Activated naive CD8-positive, alpha-beta T cell treated with anti-CD3 and anti-CD28 coated beads, Interleukin-2, amount 50 U/mL, for 16 hours (primary cell): ENCODE data around the gene YPEL2.
"Not testable (repeated sequence)": the region's sequence is repeated elsewhere in the genome, so short reads cannot be mapped to it uniquely, and the experiment has no call there.

ENCODE experiments used
- DNase-seq: peaks from one replicate; pipeline ENCODE4 v3.0.0-alpha.2; 2020; ENCODE audit warnings: low read depth, low spot score

The YPEL2 gene

GRCh38 chr17:59406808-59407381 lies 75.4 kb downstream of the YPEL2 start:
- no peak for DNase-seq

GRCh38 chr17:59409336-59410048 lies 78.0 kb downstream of the YPEL2 start:
- DNase-seq, result no peak

DNA sequence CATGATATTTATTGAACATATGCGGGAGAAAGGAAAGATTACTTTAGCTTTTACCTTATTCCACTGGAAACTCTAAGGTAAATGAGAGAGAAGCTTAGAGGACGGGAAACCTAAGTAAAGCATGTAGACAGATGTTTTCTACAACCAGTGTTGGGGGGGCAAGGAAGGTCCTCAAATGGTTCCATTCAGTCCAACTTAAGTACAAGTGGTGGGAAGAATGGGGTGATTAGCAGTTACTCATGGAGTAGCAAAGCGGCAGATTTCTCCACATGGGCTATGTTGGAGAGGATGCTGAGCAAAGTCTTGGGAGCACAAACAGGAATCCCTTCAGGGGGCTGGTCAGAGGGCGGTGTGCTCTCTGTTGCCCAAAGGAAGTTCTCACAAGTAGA lies 78.6 kb downstream of the YPEL2 start:
- DNase-seq, result no peak

DNA sequence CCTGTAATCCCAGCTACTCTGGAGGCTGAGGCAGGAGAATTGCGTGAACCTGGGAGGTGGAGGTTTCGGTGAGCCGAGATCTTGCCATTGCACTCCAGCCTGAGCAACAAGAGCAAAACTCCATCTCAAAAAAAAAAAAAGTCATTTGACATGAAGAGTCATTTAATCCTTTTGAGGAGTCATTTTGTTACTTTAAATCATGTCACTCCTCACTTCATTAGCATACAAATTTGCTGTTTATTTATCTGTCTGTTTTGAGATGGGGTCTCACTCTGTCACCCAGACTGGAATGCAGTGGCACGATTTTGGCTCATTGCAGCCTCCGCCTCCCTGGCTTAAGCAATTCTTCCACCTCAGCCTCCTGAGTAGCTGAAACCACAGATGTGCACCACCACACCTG lies 81.0 kb downstream of the YPEL2 start:
- DNase-seq, result not testable (repeated sequence)

DNA sequence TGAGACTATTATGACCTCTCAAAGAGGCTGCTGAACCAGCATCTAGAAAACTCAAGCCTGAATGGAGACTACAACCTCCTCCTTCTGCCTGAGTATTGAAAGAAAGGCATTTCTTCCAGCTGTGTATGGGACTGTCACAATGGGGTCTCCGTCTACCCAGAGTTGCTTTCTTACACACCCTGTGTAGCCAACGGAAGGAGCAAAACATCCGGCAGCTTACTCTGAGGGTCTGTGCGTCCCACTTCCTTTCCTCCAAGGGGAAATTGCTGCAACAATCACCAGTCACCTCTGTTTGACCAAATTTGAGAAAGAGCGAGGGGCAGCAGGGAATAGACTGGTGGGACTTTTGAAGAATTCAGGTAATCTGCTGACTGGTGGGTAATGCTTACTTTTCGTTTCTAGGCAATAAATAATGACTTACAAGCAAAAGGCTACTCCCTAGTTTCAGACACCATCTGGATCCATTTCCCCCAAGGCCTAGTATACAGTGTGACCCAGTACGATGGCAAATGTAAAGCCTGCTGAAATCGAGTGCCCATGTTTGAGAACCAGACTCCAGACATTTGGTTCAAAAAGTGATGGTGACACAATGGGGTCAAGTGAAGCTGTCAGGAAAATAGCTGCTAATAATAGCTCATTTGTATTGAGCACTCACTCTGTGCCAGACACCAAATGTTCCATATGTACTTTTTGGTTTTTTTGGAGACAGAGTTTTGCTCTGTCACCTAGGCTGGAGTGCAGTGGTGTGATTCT lies 81.7 kb downstream of the YPEL2 start:
- DNase-seq, result no peak

DNA sequence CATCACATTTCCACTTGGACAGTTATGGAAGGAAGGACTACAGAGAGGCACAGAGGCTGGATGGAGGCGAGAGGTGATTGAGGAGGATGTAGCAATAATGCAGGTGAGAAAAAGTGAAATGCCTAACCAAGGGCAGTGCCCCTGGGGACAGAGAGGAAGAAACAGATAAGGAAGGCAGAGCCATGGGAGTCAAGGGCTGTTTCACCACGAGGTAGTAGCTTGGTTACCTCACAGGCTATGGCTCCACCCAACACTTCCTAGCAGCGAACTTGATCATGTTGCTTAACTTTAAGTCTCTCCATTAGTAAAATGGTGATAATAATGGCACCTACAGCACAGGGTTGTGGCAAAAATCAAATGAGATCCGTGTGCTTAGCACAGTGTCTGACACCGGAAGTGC lies 83.9 kb downstream of the YPEL2 start:
- DNase-seq, result no peak

- DNase-seq, result no peak
Measured at GRCh38 chr17:59416184-59416583, 84.7 kb downstream of the YPEL2 start.

GRCh38 chr17:59417452-59417851 lies 86.0 kb downstream of the YPEL2 start:
- DNase-seq, result no peak

GRCh38 chr17:59418732-59419166 lies 87.3 kb downstream of the YPEL2 start:
- DNase-seq, result no peak

GRCh38 chr17:59420901-59421300 lies 89.4 kb downstream of the YPEL2 start:
- no peak for DNase-seq

- DNase-seq, result no peak
Measured at GRCh38 chr17:59421722-59422121, 90.3 kb downstream of the YPEL2 start.

- no peak for DNase-seq
Measured at GRCh38 chr17:59423137-59423724, 91.8 kb downstream of the YPEL2 start.

- DNase-seq, result no peak
Measured at GRCh38 chr17:59423903-59424302, 92.4 kb downstream of the YPEL2 start.

DNA sequence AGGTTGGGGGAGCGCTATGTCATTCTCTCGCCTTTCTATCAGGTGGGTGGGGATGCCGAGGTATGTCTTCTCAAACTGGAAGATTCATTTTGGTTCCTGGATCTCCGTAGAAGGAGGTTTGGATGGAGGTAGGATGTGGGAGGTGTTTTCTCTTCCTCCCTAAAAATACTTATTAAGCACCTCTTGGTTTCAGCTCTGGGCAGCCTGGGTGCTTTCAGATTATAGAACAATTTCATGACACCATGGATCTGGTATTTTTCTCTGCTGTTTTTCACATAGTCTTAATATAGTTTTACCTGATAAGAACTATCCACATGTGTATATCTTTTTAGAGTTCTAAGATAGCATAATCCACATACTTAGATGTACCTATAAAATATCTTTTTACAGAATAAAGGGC lies 92.9 kb downstream of the YPEL2 start:
- DNase-seq, result no peak

DNA sequence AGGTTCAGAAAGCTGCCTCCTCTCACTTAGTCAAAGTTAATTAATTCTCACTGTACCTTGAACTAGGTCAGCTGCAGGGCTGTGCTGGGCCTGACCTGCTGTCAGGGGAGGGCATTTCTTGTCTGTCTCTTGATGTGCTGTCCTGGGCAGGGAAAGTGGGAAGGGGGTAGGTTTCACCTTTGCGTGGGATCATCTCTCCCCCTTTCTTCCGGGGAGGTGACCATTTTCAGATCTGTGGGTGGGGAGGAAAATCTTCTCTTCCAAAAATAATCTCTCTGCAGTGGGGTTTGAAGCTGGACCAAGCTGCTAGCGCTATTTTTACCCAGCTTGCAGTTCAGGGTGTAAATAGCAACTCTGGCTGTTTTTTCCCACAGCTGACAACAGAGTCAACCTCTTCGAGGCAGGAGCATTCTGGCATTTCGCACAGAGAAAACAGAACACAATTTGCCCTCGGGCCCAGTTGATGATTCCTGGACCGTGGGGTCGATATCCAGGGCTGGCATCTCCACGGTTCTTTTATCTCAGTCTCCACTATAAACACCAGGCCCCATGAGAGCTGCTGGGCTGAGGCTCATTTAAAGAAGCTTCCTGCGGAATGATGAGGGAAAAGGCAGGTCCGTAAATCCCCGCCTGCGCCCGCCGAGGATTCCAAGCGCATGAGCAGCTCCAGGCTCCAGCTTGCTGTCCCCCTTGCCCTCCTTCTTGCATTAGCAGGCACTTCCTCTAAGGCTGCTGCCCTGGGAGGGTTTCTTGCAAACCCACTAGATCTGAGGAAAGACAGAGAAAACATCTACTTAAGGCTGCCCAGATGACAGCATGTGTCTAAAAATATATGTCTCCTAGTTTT lies 93.9 kb downstream of the YPEL2 start:
- DNase-seq, result no peak

DNA sequence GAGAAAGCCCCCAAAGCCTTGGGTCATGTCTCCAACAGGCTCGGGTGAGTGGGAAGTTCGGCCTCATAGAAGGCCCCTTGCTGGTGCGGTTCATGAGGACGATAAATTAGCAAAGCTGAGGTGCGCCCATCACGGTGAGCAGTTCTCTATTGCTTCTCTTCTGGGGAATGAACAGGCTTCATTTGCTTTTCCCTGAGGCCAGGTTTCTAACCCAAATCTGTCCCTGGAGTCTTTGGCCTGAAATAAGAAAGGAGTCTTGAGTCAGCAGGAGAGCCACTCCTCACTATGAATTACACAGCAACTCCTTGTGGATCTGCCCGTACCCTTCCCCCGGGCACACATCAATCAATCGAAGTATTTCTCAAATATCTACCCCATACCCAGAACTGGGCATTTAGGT lies 94.6 kb downstream of the YPEL2 start:
- DNase-seq, result no peak

GRCh38 chr17:59427425-59427921 lies 96.0 kb downstream of the YPEL2 start:
- peak; percentile 27 for DNase-seq

DNA sequence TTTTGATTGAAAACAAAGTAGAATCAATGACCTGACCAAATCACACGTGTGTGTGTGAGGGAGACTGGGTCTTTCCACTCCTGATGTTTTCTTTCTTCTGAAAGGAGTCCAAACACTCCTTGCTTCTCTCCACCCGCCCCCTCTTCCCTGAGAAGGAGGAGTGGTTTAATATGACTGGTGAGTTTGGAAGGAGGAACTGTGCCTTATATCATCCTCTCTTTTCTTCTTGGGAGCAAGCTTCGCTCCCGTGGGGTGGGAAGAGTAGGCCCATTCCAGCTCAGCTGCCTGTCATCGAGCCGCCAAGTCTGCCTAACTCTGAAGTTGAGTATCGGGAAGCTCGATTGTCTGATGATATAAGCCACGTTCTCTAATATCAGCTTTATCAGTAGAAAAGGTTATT lies 96.5 kb downstream of the YPEL2 start:
- DNase-seq, result no peak

GRCh38 chr17:59428916-59429485 lies 97.5 kb downstream of the YPEL2 start:
- no peak for DNase-seq

GRCh38 chr17:59431601-59432000 lies 100.1 kb downstream of the YPEL2 start:
- DNase-seq, result no peak

GRCh38 chr17:59432657-59433056 lies 101.2 kb downstream of the YPEL2 start:
- no peak for DNase-seq
